ENCODE data around the gene OXT. TPM values are rescaled to one million over a fixed set of nuclear protein-coding genes. Genes with fewer than 3 reads are reported as not detected.

OXT gene
- total and polyA plus RNA-seq, 2 of the 13 experiments (the other 11 are each of a cell fraction or from before 2014, with no cell fraction given): not detected

DNA sequence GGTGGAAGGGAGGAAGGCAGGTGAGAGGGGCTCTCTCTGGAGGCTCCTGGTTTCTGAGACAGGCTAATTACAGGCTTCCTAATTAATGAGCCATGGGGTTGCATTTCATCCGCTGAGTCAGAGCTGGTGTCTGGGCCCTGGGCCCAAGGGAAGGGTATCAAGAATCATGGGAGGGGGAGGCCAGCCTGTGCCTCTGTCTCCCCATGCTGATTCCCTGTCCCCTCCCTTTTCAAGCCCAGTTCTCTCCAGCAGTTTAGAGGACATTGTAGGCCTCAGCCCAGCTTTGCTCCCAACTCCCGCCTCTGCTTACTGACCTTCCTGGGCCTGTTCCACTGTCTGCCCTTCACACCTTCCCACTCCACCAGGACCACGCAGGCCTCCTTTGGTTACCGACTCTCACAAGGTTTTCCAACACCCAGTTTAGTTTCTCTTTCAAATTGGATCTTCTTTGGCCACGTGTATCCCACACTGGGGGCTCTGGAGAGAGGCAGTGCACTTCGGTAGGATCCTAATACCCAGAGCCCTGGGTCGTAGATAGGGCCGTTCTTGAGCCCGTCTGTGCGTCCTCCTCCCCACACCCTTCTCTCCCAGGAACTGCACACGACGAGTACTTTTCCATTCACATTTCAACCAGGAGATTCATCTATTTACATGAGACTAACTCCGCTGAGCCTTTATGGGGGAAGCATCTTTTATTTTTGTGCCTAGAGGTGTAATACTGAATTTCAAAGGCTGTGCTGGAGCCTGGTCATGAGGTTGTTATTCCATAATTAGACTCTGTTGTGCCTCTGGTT lies 31.4 kb downstream of the OXT start (continued):
- TF ChIP-seq RBAK (CRISPR knock-in tag; IDR thresholded peaks at IDR 0.05) (0 out of 2 replicates have a peak, but pooled peaks have one; percentile 49), ZSCAN30 (CRISPR knock-in tag; IDR thresholded peaks at IDR 0.05) (0 out of 2 replicates have a peak, but pooled peaks have one; percentile 49), MYC (CRISPR knock-in tag; IDR thresholded peaks at IDR 0.05; ENCODE audit: borderline replicate concordance) (0 out of 2 replicates have a peak, but pooled peaks have one; percentile 36), ZNF709 (CRISPR knock-in tag; IDR thresholded peaks at IDR 0.05) (0 out of 2 replicates have a peak, but pooled peaks have one; percentile 7), ZFX (CRISPR knock-in tag; IDR thresholded peaks at IDR 0.05; ENCODE audit: low read depth) (peak; percentile 63), ZFP37 (CRISPR knock-in tag; IDR thresholded peaks at IDR 0.05; ENCODE audit: borderline replicate concordance) (no peak), SALL1 (CRISPR knock-in tag; IDR thresholded peaks at IDR 0.05) (0 out of 2 replicates have a peak, but pooled peaks have one; percentile 25), TBX2 (CRISPR knock-in tag; IDR thresholded peaks at IDR 0.05; ENCODE audit: borderline replicate concordance) (peak; percentile 53; the same call in 1 of the 2 replicates), BRD4 (CRISPR knock-in tag; IDR thresholded peaks at IDR 0.05) (peak; percentile 86), ZNF558 (CRISPR knock-in tag; IDR thresholded peaks at IDR 0.05; ENCODE audit: borderline replicate concordance) (no peak), FOXC1 (CRISPR knock-in tag; IDR thresholded peaks at IDR 0.05; ENCODE audit: borderline replicate concordance) (0 out of 2 replicates have a peak, but pooled peaks have one; percentile 10), HMGA1 (CRISPR knock-in tag; conservative IDR thresholded peaks at IDR 0.05) (0 out of 2 replicates have a peak, but pooled peaks have one; percentile 50), ZNF543 (CRISPR knock-in tag; IDR thresholded peaks at IDR 0.05) (0 out of 2 replicates have a peak, but pooled peaks have one; percentile 27)
- TF ChIP-seq, protein P1, sequence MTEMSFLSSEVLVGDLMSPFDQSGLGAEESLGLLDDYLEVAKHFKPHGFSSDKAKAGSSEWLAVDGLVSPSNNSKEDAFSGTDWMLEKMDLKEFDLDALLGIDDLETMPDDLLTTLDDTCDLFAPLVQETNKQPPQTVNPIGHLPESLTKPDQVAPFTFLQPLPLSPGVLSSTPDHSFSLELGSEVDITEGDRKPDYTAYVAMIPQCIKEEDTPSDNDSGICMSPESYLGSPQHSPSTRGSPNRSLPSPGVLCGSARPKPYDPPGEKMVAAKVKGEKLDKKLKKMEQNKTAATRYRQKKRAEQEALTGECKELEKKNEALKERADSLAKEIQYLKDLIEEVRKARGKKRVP (CRISPR knock-in tag; IDR thresholded peaks at IDR 0.05): peak in 1 of 2 experiments; percentile 10; a peak in 1 of 4 replicates
- TF ChIP-seq, protein P2, sequence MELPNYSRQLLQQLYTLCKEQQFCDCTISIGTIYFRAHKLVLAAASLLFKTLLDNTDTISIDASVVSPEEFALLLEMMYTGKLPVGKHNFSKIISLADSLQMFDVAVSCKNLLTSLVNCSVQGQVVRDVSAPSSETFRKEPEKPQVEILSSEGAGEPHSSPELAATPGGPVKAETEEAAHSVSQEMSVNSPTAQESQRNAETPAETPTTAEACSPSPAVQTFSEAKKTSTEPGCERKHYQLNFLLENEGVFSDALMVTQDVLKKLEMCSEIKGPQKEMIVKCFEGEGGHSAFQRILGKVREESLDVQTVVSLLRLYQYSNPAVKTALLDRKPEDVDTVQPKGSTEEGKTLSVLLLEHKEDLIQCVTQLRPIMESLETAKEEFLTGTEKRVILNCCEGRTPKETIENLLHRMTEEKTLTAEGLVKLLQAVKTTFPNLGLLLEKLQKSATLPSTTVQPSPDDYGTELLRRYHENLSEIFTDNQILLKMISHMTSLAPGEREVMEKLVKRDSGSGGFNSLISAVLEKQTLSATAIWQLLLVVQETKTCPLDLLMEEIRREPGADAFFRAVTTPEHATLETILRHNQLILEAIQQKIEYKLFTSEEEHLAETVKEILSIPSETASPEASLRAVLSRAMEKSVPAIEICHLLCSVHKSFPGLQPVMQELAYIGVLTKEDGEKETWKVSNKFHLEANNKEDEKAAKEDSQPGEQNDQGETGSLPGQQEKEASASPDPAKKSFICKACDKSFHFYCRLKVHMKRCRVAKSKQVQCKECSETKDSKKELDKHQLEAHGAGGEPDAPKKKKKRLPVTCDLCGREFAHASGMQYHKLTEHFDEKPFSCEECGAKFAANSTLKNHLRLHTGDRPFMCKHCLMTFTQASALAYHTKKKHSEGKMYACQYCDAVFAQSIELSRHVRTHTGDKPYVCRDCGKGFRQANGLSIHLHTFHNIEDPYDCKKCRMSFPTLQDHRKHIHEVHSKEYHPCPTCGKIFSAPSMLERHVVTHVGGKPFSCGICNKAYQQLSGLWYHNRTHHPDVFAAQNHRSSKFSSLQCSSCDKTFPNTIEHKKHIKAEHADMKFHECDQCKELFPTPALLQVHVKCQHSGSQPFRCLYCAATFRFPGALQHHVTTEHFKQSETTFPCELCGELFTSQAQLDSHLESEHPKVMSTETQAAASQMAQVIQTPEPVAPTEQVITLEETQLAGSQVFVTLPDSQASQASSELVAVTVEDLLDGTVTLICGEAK (IDR thresholded peaks at IDR 0.05): no peak
- TF ChIP-seq, protein P2 (CRISPR knock-in tag; IDR thresholded peaks at IDR 0.05): peak; percentile 52; the same call in 1 of the 2 replicates
